ENCODE data around the gene LRRC75A.
A peak's percentile ranks its signal among the peaks of the same experiment; 100 is the strongest.
"Not testable (repeated sequence)": the region's sequence is repeated elsewhere in the genome, so short reads cannot be mapped to it uniquely, and the experiment has no call there.

Gene LRRC75A

DNA sequence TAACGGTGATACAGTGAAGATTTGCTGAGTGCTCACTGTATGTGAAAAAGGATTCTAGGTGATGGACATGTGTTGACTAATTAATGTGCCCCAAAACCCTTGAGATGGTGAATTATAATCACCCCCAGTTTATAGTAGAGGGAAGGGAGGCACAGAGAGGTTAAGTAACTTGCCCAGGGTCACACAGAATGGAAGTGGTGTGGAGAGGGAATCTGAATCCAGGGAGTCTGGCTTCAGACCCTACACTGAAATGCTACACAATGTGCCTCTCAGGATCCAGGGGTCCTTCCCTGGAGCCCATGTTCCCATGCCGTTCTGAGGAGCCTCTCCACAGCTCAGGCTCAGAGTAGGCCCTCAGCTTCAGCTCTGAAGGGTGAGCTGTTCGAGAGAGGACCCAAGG lies 65.0 kb downstream of the LRRC75A start:
- no peak for DNase-seq

DNA sequence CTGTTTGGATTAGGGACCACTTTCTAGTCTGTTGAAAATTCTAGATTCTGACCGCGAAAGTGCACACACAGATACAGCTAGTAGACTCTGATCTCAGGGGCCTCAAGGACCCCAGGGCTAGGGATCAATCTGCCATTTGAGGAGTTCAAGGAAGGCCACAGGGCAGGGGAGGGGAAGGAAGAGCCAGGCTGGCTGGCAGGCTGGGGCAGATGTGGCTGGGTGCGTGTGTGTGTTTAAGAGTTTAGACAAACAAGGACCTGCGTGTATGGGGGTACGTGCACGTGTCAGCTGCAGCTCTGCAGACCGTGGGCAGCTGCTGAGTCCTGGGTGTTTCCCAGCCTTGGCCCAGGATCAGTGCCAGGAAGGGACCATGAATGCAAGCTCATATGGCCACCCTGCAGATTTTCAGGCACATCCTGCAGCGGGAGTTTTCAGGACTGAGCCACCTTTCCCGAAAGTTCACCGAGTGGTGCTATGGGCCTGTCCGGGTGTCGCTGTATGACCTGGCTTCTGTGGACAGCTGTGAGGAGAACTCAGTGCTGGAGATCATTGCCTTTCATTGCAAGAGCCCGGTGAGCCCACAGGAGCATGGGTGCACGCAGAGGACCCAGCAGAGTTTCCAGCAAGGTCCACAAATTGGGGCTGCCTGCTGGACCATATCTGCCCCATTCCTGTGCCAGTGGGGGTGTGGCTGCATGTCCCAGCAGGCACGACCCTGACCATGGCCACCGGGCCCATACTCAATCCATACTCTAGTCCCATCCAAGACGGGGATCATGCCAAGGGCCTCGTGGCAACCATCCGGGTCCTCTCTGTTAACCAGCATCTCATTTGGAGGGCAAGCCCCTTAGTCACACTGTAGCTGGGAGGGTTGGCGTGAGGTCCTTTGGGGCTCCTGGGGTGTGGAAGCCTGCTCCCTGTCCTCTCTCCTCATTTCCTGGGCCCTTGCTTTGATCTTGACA lies 66.0 kb downstream of the LRRC75A start:
- DNase-seq, result peak; percentile 25

DNA sequence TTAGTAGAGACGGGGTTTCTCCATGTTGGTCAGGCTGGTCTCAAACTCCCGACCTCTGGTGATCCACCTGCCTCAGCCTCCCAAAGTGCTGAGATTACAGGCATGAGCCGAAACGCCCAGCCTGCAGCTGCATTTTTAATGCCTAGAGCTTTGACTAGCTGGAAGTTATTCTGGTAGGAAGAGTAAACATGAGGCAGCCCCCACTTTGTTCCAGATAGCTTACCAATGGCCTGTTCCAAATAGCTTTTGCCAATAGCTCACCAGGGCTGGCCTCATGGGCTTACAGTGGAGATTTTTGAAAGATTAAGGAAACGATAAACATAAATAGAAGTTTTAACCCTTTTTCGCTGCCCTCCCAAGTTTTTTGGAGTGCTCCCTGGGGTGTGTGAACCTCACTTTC lies 66.8 kb downstream of the LRRC75A start:
- DNase-seq, result no peak

DNA sequence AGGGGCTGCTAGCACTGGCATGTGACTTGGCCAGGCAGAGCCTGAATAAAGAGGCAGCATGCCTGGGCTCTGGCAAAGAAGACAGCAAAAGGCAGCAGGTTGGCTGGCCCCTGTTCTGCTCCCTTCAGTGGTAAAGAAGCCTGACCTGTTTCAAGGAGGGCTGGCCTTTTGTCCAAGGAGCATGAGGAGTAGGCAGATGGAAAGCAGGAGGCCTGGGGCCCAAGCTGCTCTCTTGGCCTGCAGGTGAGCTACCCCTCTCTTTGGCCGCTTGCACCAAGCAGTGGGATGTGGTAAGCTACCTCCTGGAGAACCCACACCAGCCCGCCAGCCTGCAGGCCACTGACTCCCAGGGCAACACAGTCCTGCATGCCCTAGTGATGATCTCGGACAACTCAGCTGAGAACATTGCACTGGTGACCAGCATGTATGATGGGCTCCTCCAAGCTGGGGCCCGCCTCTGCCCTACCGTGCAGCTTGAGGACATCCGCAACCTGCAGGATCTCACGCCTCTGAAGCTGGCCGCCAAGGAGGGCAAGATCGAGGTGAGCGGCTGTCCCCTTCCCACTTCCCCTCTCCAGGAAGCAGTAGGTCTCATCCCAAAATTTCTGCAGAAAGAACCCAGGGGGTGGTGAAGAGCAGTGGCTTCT lies 68.6 kb downstream of the LRRC75A start:
- DNase-seq, result no peak

DNA sequence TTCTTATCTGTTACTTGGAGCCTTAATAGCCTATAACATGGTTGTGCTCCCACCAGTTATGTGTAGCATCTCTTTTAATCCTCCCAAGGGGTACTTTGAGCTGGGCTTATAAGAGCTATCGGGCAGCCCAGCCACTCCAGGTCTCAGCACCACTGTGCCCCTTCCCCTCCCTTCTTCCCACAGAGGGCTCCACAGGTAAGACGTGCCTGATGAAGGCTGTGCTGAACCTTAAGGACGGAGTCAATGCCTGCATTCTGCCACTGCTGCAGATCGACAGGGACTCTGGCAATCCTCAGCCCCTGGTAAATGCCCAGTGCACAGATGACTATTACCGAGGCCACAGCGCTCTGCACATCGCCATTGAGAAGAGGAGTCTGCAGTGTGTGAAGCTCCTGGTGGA lies 69.6 kb downstream of the LRRC75A start:
- DNase-seq, result no peak

DNA sequence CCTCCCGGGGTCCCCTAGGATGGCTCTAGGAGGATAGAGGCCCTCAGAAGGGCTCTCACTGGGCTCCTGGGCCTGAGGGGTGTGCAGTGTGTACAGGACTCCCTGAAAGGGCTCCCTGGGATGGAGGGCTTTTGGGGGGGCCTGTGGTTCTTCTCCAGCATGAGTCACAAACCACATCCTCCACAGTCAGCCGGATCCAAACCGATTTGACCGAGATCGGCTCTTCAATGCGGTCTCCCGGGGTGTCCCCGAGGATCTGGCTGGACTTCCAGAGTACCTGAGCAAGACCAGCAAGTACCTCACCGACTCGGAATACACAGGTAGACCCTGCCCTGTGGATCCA lies 72.1 kb downstream of the LRRC75A start:
- no peak for DNase-seq

DNA sequence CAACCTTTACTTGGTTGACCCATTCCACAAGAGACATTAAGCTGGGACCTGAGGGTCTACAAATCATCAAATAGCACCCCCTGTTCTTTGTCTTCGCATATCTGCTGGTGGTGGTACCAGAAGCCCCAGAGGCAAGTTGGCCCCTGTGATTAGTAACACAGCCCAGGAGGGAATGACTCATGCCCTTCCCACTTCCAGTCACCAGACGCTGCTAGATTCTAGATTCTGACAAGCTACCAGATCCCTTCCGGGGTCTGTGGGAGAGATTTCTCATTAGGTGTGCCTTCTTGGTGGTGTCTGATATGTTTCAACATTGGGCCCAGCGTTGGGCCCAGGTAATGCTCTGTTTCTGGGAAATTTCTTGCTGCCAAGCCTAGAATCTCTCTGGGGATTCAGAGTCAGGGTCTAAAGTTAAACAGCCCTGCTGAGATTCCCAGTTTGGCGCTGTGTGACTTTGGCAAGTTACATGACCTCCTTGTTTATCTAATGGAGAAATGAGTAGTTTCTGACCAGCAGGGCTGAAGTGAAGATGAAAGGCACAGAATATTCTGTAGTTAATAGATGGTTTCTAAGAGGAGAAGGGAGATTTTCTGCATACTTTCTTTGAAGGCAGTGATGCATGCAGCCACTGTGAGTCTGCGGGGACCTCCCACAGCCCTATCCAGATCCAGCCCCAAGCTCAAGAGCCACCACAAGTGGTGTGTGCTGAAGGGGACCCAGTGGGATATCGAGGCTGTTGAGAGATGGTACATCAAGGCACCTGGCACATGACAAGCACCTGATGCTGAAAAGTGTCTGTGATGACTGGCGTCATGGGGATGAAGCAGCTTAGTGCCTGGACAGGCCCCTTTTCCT lies 72.7 kb downstream of the LRRC75A start:
- DNase-seq, result no peak

DNA sequence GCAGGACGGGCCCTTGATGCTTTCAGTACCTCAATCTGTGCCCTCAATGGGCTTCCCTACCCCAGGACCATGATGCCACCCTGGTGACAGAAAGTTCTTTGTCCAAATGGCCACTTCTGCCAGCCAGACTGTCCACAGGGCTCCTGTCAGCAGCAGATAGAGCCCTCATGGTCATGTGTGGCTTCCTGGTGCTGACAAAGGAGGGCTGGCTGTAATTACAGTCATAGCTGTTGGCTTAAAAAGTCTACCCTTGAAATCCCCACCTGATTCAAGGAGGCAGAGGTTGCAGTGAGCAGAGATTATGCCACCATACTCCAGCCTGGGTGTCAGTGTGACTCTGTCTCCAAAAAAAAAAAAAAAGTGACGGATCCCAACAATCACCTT lies 73.3 kb downstream of the LRRC75A start:
- DNase-seq, result no peak

DNA sequence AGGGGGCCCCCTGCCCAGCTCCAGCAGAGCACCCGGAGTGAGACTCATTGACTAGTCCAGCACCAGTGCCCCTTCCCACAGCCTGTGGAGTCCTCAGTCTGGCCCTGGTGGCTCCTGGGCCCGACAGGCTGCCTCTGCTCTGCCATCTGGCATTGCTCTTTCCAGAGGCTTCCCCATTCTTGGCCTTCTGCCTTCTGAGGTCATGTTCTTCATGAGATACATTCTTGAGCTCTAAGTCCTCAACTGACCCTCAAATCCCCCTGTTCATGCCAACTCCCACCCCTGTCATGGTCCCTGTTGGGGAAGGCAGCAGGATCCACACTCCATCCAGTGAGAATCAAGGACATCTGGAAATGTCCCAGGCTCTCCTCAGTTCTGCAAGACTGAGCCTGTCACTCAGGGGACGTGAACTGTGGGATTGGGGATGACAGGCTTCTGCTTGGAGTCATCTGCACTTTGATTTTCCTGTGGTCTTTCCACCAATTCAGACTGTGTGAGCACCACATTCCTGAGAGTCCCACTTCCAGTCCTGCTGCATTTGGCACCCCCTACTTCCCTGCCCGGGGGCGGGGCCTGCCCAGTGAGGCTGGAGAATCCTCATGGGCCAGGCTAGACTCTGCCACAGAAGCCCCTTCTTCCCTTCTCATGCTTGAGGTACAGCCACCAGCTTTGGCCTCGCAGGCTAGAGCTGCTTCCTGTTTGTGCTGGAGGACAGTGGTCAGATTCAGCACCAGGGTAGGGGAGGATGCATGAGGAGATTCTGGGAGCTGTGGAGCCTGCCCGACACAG lies 73.9 kb downstream of the LRRC75A start:
- no peak for DNase-seq

DNA sequence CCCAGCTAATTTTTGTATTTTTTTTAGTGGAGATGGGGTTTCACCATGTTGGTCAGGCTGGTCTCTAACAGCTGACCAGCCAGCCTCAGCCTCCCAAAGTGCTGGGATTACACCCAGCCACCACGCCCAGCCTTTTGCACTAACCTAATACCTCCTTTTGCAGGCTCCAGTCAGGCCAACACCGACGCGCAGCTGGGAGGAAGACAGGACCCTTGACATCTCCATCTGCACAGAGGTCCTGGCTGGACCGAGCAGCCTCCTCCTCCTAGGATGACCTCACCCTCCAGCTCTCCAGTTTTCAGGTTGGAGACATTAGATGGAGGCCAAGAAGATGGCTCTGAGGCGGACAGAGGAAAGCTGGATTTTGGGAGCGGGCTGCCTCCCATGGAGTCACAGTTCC lies 74.6 kb downstream of the LRRC75A start:
- no peak for DNase-seq

DNA sequence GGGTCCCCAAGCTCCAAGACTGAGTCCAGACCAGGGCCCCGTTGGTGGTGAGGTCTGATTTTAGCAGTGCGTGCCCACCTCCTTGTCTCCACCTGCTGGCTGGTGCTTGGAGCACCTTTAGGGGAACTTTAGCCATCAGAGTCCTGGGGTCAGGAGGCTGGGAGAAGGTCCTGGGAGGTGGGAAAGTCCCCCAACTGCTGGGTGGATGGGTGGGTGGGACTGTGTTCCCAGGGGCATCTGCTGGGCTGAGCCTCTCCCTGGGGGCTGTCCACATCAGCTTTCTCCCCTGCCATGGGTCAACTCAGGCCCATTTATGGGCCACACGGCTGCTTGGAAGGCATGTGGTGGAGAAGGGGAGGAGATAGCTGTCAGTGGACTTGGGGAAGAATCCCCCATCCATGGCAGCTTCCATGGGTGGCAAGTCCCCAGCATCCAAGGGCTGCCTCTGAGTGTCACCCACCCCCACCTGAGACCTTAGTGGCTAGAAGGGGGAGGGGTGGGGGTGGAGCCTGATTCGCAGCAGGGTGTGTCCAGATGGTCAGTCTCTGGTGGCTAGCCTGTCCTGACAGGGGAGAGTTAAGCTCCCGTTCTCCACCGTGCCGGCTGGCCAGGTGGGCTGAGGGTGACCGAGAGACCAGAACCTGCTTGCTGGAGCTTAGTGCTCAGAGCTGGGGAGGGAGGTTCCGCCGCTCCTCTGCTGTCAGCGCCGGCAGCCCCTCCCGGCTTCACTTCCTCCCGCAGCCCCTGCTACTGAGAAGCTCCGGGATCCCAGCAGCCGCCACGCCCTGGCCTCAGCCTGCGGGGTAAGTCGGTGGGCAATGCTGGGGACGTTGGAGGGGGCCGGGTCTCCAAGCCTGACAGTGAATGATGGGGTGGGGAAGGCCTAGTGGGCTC lies 76.7 kb downstream of the LRRC75A start, which contains the start of gene TRPV2:
Gene TRPV2 (plus strand): TSS at position 541 of the 894 bp plus-strand sequence. CDS start 2,098 bp downstream, outside the sequence.
- DNase-seq, result no peak

DNA sequence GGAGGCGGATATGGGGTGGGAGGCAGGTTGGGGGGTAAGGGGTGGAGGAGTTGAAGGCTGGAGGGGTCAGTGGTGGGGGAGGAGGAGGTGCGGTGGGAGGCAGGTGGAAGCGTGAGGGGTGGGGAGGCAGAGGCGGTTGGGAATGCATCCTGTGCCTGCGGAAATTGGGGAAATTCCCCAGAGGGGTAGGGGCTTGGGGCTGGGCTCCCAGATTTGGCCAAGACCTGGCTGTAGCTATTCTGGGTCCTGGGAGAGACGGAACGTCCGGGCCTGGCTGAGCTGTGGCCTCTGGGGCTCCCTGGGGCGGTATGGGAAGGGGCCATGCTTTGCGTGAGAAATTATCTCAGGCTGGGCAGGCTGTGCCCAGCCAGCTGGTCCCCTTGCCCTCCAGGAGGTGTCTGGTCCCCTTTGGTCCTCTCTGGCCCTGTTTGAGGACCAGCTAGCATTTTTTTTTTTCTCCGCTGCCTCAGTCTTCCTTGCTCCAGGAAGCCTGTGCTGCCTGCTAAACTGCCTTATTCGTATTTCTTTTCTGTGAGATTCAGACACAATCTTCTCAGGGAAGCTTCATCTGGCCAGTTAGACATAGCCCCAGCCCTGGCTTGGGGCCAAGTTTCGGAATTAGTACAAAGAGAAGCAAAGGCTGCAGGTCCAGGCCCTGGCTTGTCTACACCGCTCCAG lies 83.9 kb downstream of the LRRC75A start:
- no peak for DNase-seq

DNA sequence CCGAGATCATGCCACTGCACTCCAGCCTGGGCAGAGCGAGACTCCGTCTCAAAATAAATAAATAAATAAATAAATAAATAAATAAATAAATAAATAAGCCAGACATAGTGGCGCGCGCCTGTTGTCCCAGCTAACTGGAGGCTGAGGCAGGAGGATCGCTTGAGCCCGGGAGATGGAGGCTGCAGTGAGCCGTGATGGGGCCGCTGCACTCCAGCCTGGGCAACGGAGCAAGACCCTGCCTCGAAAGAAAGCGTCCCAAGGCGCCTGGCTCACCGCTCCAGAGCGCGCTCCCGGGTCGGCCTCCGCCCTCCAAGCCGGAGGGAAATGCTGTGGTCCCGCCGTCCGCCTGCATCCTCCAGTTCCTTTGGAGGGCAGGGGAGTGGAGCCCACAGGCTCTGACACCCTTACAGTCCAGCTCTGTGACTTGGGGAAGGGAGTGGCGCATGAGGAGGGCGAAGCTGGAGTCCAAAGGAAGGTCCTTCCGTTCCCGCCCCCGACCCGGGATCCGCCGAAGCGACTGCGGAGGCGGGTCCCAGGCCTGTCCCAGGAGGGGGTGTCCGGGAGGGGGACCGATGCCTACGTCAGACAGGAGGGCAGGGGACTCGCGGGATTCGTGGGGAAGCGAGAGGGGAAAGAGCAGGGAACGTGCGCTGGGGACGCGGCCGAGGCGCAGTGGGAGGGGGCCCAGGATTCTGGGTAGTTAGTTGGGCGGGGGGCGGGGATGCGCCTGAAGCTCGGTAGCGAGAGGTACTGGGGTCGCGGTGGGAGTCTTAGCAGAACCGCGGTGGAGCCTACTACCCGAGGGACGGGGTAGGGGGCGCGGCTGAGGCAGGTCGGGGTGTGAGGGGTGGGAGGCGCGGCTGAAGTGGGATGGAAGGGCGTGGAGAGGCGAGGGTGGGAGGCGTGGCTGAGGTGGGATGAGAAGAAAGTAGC lies 85.0 kb downstream of the LRRC75A start:
- no peak for DNase-seq

DNA sequence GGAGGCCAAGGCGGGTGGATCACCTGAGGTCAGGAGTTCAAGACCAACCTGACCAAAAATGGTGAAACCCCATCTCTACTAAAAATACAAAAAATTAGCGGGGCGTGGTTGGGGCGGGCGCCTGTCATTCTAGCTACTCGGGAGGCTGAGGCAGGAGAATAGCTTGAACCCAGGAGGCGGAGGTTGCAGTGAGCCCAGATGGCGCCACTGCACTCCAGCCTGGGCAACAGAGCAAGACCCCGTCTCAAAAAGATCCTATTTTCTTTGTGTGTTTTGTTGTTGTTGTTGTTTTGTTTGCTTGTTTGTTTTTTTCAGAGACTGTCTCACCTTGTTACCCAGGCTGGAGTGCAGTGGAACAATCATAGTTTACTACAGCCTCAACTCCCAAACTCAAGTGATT lies 88.1 kb downstream of the LRRC75A start:
- DNase-seq, result not testable (repeated sequence)

DNA sequence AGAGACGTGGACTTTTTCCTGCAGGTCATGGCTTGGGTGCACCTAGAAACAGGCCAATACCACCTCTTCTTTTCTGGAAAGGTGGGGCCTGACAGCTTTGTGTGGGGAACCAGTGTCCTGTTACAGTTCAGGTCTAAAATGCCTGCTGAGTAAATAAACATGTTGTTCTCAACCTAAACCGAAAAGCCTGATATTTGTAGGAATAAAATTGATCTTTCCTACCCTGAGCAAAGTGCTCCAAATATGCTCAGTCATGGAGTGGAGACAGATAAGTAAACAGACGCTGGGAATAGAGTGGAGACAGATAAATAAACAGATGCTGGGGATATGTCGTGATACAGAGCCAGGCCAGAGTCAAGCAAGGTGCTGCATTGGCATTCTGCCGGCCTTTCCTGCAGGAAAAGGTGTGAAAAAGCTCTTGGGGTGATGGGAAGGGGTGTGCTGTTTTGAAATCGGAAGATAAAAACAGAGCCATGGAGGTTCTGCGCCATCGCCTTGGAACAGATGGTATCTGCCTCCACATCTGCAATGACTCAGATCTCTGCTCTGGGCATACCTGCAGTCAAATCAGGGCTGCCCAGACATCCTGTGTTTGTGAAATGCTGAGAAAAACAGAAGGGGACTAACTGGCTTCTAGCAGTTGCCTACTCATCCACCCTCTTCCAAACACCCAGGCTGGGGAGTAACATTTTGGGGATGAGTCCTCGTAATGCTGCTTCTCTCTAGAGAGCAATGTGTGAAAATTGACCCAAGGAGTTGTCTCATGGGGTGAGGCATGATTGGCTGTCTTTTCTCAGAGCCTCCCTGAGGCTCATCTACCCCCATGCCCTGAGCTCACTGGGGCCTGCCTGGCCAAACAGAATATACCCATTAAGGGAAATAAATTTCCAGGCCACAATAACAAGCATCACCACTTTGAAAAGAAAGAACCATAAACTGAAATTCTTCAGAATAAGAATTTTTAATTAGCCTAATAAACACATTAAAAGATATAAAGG lies 93.4 kb downstream of the LRRC75A start:
- no peak for DNase-seq

DNA sequence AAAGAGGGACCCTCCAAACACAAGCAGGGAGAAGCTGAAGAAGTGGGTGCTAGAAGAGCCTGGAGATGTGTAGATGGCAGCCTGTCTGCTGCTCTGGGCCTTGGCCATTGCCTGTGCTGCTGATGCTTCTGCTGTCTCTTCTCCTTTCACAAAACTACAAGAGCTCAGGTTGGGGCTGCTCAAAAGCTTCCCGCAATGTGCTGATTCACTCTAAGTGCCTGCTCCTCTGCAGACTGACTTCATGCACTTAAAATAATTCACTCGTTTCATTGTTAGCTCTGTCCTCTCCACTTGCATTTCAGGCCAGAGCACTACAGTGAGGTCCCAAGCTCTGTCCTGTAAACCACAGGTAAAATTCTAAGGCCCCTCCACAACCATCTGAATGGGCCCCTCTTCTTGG lies 95.3 kb downstream of the LRRC75A start:
- not testable (repeated sequence) for DNase-seq

DNA sequence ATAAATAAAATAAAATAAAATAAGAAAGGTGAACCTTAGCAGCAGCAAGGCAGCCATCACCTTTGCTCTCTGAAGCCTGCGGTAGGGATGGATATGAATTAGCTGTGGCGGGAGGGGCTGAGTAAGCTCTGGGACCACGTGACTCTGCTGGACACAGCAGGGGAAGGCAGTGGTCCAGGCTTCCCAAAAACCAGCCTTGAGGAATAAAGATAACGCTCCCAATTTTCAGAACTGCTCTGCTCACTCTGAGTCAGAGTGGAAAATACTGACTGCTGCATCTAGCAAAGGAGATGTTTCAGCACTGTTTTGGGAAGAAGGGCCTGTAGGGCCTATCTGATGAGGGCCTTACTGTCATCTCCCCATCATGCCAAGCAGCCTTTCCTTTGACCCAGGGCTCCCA lies 96.1 kb downstream of the LRRC75A start:
- DNase-seq, result not testable (repeated sequence)

DNA sequence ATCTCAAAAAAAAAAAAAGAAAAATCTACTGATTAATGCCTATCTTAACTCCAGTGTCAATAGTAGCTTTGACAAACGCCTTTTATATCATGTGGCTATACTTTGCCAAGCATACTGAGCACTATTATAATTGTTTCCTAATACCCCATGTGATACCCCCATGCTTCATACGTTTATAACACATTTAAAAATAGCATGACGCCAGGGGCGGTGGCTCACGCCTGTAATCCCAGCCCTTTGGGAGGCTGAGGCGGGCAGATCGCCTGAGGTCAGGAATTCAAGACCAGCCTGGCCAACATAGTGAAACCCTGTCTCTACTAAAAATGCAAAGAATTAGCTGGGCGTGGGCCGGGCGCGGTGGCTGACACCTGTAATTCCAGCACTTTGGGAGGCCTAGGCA lies 99.5 kb downstream of the LRRC75A start:
- DNase-seq, result not testable (repeated sequence)

Data from NCI-H774 (cell line).